Activated gamma-delta T cell (primary cell): ENCODE results near the gene COMT.
"Not testable (repeated sequence)": the region's sequence is repeated elsewhere in the genome, so short reads cannot be mapped to it uniquely, and the experiment has no call there.

ENCODE experiments used
- DNase-seq: peaks from one replicate; lab custom pipeline; 2025; lab: John Stamatoyannopoulos, UW

Gene COMT

GRCh38 chr22:19929586-19930550, 11.7 kb upstream of the COMT start:
- DNase-seq = no peak

- no peak for DNase-seq
Observed at GRCh38 chr22:19930551-19931486, 10.8 kb upstream of the COMT start.

GRCh38 chr22:19931514-19931913, 10.1 kb upstream of the COMT start:
- no peak for DNase-seq

- no peak for DNase-seq
Observed at GRCh38 chr22:19932367-19933206, 9.0 kb upstream of the COMT start.

- DNase-seq = no peak
Observed at GRCh38 chr22:19933341-19934241, 8.0 kb upstream of the COMT start.

GRCh38 chr22:19935123-19935718, 6.4 kb upstream of the COMT start:
- DNase-seq = not testable (repeated sequence)

- no peak for DNase-seq
Observed at GRCh38 chr22:19936513-19936912, 5.1 kb upstream of the COMT start.

GRCh38 chr22:19937616-19938473, 3.7 kb upstream of the COMT start:
- DNase-seq = no peak

- no peak for DNase-seq
Observed at GRCh38 chr22:19940536-19941364, 822 bp upstream of the COMT start.

GRCh38 chr22:19942157-19943081, 847 bp downstream of the COMT start:
- no peak for DNase-seq

GRCh38 chr22:19943082-19944026, 1.8 kb downstream of the COMT start:
- DNase-seq = no peak

GRCh38 chr22:19948057-19948760, 6.6 kb downstream of the COMT start:
- no peak for DNase-seq

- DNase-seq = no peak
Observed at GRCh38 chr22:19951346-19951745, 9.8 kb downstream of the COMT start.

GRCh38 chr22:19955241-19956128, 13.9 kb downstream of the COMT start:
- DNase-seq = no peak
